Activated CD4-positive, alpha-beta T cell treated with anti-CD3 and anti-CD28 coated beads for 24 hours (primary cell): ENCODE data around the gene SAG.

Experiments used
- DNase-seq, 2 donors: peaks; one replicate each; pipeline ENCODE4 v3.0.0-alpha.2; 2020; ENCODE audit warnings: low read depth in 2 of 2

SAG gene

GRCh38 chr2:233307565-233307964 lies at the start of gene SAG:
SAG (plus strand) TSS chr2:233307816; CDS start chr2:233309190, 1,374 bp downstream.
- no peak for DNase-seq

- DNase-seq, result no peak
Observed at GRCh38 chr2:233258211-233258610, 49.4 kb upstream of the SAG start.

- no peak for DNase-seq
Observed at GRCh38 chr2:233259730-233260129, 47.9 kb upstream of the SAG start.

GRCh38 chr2:233260661-233261060 lies 47.0 kb upstream of the SAG start:
- no peak for DNase-seq

- no peak for DNase-seq
Observed at GRCh38 chr2:233261819-233262555, 45.6 kb upstream of the SAG start.

DNA sequence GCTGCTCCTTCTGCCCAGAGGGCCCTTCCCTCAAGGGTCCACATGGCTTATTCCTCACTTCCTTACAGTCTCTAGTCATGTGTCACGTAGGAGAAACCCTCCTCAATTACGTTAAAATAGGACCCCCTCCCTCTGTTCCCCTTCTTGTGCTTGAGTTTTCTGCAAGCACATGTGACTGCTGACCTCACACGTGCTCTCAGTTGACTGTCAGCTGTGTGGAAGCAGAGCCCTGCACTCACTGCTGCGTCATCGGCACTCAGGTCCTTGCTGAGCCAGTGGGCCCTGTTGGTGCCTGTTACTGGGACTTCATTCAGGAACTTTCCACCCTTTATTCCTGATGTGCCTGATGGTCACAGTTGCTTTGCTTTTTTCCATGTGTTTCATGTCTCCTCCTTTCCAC lies 45.1 kb upstream of the SAG start:
- DNase-seq, result no peak

- DNase-seq, result no peak
Observed at GRCh38 chr2:233263045-233263570, 44.5 kb upstream of the SAG start.

DNA sequence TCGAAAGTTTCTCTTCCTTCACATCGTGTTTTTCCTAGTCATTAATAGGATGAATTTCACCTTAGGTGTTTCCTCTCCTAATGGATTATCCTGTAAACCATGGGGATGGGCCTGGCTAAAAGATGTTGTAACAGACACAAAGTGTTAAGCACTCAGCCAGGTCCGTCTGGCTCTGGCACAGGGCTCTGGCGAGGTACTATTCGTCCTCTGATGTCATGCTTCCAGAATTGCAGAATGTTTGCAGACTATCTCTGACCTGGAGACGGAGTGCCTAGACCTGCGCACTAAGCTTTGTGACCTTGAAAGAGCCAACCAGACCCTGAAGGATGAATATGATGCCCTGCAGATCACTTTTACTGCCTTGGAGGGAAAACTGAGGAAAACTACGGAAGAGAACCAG lies 42.9 kb upstream of the SAG start:
- no peak for DNase-seq

DNA sequence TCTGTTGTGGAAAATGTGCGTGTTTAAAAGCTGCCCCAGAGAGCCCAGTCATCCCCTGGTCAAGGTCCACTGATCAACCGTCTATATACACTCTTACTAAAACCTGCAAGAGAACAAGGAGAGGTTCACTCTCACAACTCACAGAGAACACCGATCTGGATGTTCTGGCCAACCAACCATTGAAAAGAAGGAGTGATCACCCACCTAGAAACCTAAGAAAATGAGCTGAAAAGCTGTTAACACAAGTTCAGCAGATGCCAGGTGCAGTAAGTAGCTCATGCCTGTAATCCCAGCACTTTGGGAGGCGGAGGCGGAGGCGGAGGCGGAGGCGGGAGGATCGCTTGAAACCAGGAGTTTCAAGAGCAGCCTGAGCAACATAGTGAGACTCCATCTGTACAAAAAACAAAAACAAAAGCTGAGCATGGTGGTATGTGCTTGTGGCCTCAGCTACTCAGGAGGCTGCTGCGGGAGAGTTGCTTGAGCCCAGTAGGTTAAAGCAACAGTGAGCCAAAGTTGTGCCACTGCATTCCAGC lies 41.7 kb upstream of the SAG start:
- DNase-seq, result no peak

DNA sequence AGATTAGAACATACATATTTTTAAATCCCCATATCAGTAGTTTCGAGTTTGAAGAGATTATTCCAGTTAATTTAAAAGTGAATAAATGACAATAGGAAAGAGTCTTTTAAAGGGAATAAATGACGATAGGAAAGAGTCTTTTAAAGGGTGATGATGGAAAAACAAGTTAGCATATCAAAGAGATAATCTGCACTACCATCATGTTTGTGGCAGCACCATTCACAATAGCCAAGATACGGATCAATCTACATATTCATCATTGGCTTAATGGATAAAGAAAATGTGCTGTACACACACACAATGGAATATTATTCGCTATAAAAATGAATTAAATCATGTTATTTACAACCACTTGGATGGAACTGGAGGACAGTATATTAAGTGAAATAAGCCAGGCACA lies 41.1 kb upstream of the SAG start:
- no peak for DNase-seq

DNA sequence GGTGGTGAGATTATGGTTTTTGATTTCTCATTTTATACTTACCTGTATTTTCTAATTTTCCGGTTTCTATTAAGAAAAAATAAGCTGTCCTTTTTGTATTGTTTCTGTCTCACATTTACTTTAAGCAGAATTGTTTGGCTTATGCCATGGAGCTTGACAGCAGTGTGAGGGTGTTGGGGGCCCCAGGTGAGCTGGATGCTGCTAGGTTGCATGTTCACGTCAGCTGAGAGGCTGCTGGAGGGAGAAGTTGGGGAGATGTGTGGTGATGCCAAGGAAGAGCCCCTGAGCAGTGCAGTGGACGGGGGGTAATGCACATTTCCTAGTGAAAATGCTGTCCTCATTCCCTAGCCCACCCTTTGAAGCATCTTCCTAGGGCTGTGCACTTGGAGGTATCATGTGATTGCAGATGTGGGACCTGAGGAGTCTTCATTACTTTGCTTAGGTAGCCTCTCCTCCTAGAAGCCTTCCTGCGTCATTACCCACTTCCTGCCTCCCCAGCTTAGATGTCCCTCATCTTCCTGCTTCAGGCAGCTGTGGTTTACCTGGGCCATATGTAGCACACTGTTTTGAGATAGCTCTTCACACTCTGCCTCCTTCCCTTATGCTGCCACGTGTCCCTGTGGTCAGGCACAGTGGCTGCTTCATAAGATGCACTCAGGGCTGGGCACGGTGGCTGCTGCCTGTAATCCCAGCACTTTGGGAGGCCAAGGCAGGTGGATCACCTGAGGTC lies 39.9 kb upstream of the SAG start:
- peak; percentile 31 to 44 for DNase-seq

DNA sequence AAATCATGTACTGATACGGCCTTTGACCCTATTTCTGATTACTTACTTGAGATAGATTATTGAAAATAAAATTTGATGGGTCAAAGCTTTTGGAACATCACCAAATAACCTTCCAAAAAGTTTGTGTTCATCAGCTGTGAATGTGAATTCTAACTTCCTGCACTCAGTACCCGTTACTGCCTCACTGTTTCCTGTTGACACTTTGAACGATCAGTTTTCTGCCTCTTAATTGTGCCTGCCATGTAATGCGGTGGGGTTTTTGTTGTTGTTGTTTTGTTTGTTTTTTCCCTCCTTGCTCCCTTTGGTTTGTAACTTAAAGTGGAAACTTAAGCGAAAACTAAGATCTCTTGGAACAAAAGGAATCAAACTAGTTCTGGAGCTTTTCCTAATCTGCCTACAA lies 37.2 kb upstream of the SAG start:
- DNase-seq, result no peak

DNA sequence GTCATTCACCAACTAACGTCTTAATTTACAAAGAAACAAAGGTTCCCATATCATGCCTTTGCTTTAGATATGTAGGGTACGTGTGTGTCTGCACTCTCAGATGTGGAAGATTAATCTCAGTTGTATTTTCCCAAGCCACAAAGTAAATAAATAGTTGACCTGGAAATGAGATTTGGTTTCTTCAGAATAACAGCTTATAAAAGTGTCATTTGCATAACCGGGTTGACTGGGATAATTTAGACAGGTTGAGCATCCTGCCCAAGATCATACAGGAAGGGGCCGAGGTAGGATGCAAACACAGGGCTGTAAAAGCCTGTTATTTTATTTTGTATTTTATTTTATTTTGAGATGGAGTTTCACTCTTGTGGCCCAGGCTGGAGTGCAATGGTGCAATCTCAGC lies 36.7 kb upstream of the SAG start:
- DNase-seq, result no peak

- no peak for DNase-seq
Observed at GRCh38 chr2:233271693-233272092, 35.9 kb upstream of the SAG start.

- no peak for DNase-seq
Observed at GRCh38 chr2:233273120-233273519, 34.5 kb upstream of the SAG start.

DNA sequence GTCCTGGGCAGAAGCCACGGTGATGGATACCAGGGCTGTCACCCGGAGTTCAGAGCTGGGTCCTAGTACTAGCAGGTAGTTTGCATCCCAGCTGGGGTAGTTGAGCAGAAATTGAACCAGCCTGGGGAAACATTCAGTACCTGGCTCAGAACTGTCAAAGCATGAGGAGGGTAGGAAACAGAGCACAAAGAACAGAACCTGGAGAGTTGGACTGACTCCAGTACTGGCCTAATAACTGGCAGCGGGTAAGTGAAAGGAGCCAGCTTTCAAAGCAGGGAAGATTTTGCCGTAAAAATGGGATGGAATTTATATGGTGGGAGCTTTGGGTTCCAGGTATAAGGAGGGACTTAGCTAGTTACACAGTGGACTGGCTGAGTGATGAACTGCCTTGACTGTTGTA lies 32.4 kb upstream of the SAG start:
- no peak for DNase-seq

GRCh38 chr2:233278921-233279320 lies 28.7 kb upstream of the SAG start:
- DNase-seq, result no peak

DNA sequence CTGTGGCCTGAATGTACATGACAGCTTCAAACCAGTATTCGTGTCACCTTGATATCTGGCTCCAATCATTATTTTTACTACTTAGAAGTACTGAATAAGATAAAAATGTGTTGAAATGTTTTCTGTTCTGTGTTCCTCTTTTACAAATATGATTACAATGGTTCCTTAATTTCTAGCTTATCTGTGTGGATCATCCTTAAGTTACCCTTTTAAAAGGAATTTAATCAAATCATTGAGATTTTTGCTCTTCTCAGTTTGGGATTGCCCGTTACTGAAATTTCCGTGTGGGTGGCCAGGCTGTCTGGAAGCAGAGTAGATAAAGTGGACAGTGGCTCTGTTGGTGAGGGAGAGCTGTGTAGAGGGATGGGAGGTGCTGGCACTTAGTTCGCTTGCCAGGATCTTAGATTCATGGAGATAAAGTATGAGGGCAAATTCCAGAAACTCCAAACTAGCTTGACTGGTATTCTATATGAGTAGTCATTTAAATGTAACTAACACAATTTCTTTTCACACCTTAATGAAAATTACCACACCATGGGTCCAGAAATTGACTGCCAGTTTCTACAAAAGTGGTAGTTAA lies 27.4 kb upstream of the SAG start:
- DNase-seq, result no peak

DNA sequence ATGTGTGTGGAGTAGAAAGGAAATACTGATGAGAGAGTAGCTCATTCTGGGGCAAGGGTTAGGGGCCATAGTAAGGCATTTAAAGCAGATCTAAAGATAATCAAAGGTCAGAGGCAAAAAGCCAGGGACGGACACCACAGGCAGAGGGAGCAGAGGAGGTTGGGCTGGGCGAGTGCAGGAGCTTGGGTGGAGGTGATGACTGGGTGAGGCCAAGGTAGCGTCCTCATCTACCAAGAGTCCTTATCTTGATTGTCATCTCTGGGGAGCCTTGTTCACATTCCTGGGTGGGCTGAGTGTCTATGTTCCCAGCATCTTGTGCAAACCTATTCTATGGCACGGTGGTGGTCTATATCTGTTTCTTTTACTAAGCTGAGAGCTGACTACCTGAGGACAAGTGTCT lies 26.1 kb upstream of the SAG start:
- no peak for DNase-seq

DNA sequence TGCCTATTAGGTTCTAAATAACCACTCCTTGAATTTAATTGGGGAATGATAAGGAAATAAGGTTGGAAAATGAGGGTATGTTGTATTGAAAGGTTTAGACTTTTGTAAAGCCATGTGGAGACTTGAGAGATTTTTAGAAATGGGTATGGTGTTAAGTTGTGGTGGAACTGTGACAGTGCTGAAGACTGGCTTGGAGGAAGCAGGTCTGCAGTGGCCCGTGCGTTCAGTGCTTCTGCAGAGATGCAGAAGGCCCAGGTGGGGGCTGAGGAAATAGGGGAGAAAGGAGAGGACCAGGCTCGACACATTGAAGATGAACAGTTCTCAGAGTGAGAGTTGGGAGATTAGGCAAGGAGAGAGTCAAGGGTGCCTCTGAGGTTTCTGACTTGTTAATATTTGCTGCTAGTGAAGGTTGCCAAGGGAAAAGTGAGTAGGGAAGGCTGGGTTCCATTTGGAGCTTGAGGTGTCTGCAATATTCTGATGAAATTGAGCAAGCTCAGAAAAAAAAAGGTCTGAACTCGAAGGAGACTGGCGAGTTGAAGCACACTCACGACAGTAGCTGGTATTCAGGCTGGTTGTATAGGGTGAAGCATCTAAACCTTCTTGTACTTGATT lies 25.5 kb upstream of the SAG start:
- no peak for DNase-seq

DNA sequence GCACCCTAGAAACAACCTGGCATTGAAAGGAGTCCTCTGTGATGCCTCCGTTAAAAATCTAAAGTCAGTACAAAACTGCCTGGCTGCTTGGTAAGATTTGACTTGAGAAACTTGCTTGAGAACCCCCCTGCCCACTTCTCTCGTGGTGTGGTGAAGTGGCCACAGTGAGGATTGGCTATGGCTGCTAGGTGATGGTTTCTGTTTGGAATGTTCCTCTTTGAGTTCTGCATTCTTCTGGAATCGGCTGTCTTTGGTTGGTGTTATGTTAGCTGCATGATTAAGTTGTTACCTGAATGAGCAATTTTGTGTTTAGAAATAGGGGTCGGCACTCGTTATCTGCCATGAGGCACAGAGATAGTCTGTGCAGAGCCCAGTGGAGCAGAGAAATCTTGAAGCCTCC lies 21.7 kb upstream of the SAG start:
- no peak for DNase-seq

- DNase-seq, result no peak
Observed at GRCh38 chr2:233287871-233288270, 19.7 kb upstream of the SAG start.
